Activated T-cell treated with anti-CD3 and anti-CD28 coated beads, Interleukin-2, amount 50 U/mL, for 4 hours (primary cell): ENCODE measurements around the gene PDP2. TPM values are rescaled to one million over a fixed set of nuclear protein-coding genes. Genes with fewer than 3 reads are reported as not detected.
"Not testable (repeated sequence)": the region's sequence is repeated elsewhere in the genome, so short reads cannot be mapped to it uniquely, and the experiment has no call there.

Experiments used
- ATAC-seq, 2 donors: fragments of 200-7000 bp; cut with Tn5 transposase; one replicate each; pipeline ENCODE4 v1.10.0; 2021
- DNase-seq: peaks from one replicate; pipeline ENCODE4 v3.0.0-alpha.2; 2020
- H3K27me3 Mint-ChIP-seq: one replicate; pipeline ENCODE4 v1.8.0; 2021; ENCODE audit warnings: low read depth, mixed read lengths
- H3K36me3 Mint-ChIP-seq: one replicate; pipeline ENCODE4 v1.8.0; 2022; ENCODE audit warnings: mixed read lengths; ENCODE audit not compliant: insufficient read depth
- H3K4me1 Mint-ChIP-seq: one replicate; pipeline ENCODE4 v1.8.0; 2021; ENCODE audit warnings: low read depth, mixed read lengths
- H3K4me3 Mint-ChIP-seq: one replicate; pipeline ENCODE4 v1.8.0; 2021; ENCODE audit warnings: mild to moderate bottlenecking, moderate library complexity, mixed read lengths
- H3K9me3 Mint-ChIP-seq: one replicate; pipeline ENCODE4 v1.8.0; 2021; ENCODE audit warnings: mixed read lengths
- total RNA-seq, 3 donors: library from RNA; stranded (reverse); gene quantifications; one replicate each; pipeline ENCODE4 v1.2.1, GENCODE V29; 2021

The PDP2 gene
- total RNA-seq, 3 donors from 2014 or later: 27.4 to 31.1 (median 28.4) TPM

- no peaks in the 10 kb centered on the region for H3K9me3 Mint-ChIP-seq
- peaks cover 21% of the 10 kb centered on the region for H3K4me1 Mint-ChIP-seq
- H3K36me3 Mint-ChIP-seq: peaks cover 25% of the 10 kb centered on the region
- DNase-seq (no peak), ATAC-seq (no peak)
- H3K4me3 Mint-ChIP-seq: no peak overlapping the region
- no peaks in the 10 kb centered on the region for H3K27me3 Mint-ChIP-seq
Measured at GRCh38 chr16:66886914-66887313, 6.6 kb downstream of the PDP2 start.

DNA sequence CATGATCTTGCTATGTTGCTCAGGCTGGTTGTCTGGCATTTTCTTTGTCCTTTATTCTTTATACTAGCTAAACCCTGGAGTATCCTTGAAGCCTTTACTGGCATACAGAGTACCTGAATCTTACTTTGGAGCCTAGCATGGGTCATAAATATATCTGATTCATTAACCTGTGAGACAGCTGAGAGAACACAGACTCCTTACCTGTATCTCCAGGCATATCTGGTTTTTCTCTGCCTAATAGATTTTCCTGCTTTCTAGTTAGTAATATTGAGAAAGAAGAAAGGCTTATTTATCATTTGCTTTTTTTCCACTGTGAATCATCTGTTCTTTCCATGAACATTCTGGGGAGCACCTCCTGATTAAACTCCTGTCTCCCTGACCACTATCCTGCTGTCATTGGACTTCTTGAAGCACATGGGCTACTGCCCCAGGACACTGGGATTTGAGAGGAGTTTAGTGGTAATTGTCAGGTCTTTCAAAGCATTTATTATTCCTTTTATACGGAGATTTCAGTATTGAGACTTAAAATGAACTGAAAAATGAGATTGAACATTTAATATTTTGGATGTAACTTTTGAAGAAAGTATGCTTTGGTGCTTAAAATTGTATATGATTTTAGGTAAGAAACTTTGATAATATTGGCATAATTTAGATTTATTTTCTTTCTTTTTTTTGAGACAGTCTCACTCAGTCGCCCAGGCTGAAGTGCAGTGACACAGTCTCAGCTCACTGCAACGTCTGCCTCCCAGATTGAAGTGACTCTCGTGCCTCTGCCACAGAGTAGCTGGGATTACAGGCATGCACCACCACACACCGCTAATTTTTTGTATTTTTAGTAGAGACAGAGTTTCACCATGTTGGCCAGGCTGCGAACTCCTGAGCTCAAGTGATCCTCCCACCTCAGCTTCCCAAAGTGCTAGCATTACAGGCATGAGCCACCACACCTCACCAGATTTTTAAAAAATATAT is 8.6 kb downstream of the PDP2 start:
- DNase-seq (no peak), ATAC-seq (no peak)
- Mint-ChIP-seq H3K9me3 (no peaks in the 10 kb centered on the region), H3K27me3 (no peaks in the 10 kb centered on the region), H3K4me3 (no peak overlapping the region), H3K4me1 (peaks cover 26% of the 10 kb centered on the region), H3K36me3 (peaks cover 25% of the 10 kb centered on the region)

DNA sequence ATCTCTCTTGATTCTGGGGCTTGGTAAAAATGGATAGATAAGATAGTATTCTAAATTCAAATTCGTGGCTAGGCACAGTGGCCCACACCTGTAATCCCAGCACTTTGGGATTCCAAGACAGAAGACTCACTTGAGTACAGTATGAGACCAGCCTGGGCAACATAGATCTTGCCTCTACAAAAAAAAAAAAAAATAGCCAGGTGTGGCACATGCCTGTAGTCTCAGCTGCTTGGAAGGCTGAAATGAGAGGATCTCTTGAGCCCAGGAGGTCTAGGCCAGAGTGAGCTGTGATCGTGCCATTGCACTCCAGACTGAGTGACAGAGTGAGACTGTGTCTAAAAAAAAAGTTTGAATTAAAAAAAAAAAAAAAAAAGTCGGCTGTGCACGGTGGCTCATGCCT is 9.3 kb downstream of the PDP2 start:
- Mint-ChIP-seq H3K36me3 (peaks cover 21% of the 10 kb centered on the region), H3K27me3 (no peaks in the 10 kb centered on the region), H3K4me1 (peaks cover 26% of the 10 kb centered on the region), H3K9me3 (no peaks in the 10 kb centered on the region), H3K4me3 (no peak overlapping the region)
- DNase-seq (no peak), ATAC-seq (no peak)

DNA sequence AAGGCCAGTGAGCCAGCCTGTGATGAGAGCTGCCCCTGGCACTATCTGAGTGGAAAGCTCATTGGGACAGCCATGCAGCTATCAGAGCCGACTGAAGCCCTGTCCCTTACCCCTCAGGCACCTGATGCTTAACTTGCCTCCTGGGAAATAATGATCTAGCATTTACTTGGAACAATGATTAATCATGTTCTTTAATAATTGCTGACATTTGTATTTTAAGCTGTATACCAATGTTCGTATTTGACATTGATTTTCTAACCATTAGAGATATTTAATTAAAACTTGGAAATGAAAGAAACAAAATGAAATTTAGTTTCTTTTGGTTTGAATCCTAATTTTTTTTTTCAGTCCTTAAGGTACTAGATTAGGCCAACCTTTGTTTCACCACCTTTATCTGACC is 10.5 kb downstream of the PDP2 start:
- H3K4me3 Mint-ChIP-seq: no peak overlapping the region
- no peaks in the 10 kb centered on the region for H3K27me3 Mint-ChIP-seq
- H3K36me3 Mint-ChIP-seq: peaks cover 14% of the 10 kb centered on the region
- peaks cover 25% of the 10 kb centered on the region for H3K4me1 Mint-ChIP-seq
- no peaks in the 10 kb centered on the region for H3K9me3 Mint-ChIP-seq
- no peak for DNase-seq
- ATAC-seq: no peak

DNA sequence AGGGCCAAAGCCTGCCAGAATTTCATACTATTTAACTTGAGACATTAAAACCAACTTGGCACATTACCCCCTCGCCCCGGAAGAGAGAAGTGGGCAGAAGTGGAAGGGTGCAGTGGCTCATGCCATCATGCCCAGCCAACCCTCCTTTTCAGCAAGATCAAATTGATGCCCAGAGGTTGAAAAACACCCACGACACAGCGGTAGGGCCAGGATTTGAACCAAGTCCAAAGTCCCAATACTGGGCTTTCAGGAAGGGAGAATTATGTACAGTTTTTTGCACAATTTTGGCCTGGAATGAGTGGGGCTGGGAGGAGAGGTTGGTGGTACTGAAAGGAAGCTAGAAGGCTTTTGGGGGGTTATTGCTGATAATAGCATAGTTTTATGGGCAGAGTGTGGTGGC is 11.0 kb downstream of the PDP2 start:
- peaks cover 14% of the 10 kb centered on the region for H3K36me3 Mint-ChIP-seq
- no peaks in the 10 kb centered on the region for H3K9me3 Mint-ChIP-seq
- H3K4me1 Mint-ChIP-seq: peaks cover 25% of the 10 kb centered on the region
- ATAC-seq (no peak), DNase-seq (no peak)
- no peak overlapping the region for H3K4me3 Mint-ChIP-seq
- H3K27me3 Mint-ChIP-seq: no peaks in the 10 kb centered on the region

- Mint-ChIP-seq H3K36me3 (peaks cover 11% of the 10 kb centered on the region), H3K27me3 (no peaks in the 10 kb centered on the region), H3K4me3 (no peak overlapping the region), H3K4me1 (peaks cover 22% of the 10 kb centered on the region), H3K9me3 (no peaks in the 10 kb centered on the region)
- no peak for ATAC-seq
- no peak for DNase-seq
Measured at GRCh38 chr16:66891797-66892196, 11.5 kb downstream of the PDP2 start.

DNA sequence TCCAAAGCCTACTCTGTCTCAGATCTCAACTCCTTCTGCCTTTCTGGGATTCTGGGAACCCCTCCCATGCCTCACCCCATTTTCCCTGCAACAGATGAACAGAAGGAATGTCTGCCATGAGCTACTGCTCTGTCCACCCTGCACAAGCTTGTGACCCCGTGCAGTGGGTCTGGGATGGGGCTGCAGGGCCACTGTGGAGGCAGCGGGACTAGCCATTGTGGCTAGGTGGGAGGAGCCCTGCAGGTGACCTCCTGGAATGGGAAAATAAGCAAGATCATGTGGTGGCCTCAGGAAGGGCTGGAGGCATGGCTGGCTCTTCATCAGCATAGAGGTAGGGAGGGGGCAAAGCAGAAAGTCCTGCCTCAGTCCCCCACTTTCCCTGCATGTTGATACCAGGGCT is 13.7 kb downstream of the PDP2 start:
- no peak overlapping the region for H3K4me3 Mint-ChIP-seq
- no peaks in the 10 kb centered on the region for H3K36me3 Mint-ChIP-seq
- ATAC-seq: no peak
- H3K9me3 Mint-ChIP-seq: no peaks in the 10 kb centered on the region
- no peaks in the 10 kb centered on the region for H3K27me3 Mint-ChIP-seq
- DNase-seq: no peak
- peaks cover 7% of the 10 kb centered on the region for H3K4me1 Mint-ChIP-seq

GRCh38 chr16:66894948-66895688 is 14.8 kb downstream of the PDP2 start:
- Mint-ChIP-seq H3K4me3 (no peak overlapping the region), H3K4me1 (peaks cover 7% of the 10 kb centered on the region), H3K36me3 (no peaks in the 10 kb centered on the region), H3K27me3 (no peaks in the 10 kb centered on the region), H3K9me3 (no peaks in the 10 kb centered on the region)
- ATAC-seq (peak; percentile 86), DNase-seq (peak; percentile 48)

DNA sequence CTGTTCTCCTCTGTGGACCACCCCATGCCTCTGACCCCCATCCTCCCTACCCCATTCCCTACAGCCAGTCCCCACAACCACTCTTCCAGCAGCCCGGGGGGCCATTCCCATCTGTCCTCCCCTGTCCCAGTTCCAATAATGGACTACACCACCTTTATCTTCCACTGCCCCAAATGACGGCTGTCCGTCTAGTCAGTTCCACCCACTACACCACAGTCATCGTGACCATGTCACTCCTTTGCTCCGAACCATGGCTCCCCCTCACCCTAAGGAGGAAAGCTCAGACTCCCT is 15.3 kb downstream of the PDP2 start:
- DNase-seq: no peak
- H3K36me3 Mint-ChIP-seq: no peaks in the 10 kb centered on the region

GRCh38 chr16:66895999-66896398 is 15.7 kb downstream of the PDP2 start:
- H3K36me3 Mint-ChIP-seq: no peaks in the 10 kb centered on the region
- no peaks in the 10 kb centered on the region for H3K9me3 Mint-ChIP-seq
- H3K4me1 Mint-ChIP-seq: peaks cover 7% of the 10 kb centered on the region
- no peak for DNase-seq
- H3K4me3 Mint-ChIP-seq: no peak overlapping the region
- no peak for ATAC-seq
- H3K27me3 Mint-ChIP-seq: no peaks in the 10 kb centered on the region

More for the DNA sequence above, 15.3 kb downstream of the PDP2 start:
- Mint-ChIP-seq H3K27me3 (no peaks in the 10 kb centered on the region), H3K4me3 (no peak overlapping the region), H3K9me3 (no peaks in the 10 kb centered on the region), H3K4me1 (peaks cover 7% of the 10 kb centered on the region)
- peak in 1 of 2 donors; percentile 21 for ATAC-seq

GRCh38 chr16:66896682-66897081 is 16.4 kb downstream of the PDP2 start:
- H3K4me3 Mint-ChIP-seq, H3K4me1 Mint-ChIP-seq, H3K36me3 Mint-ChIP-seq, DNase-seq, ATAC-seq, H3K27me3 Mint-ChIP-seq, H3K9me3 Mint-ChIP-seq: not testable (repeated sequence)

- H3K9me3 Mint-ChIP-seq: no peaks in the 10 kb centered on the region
- H3K36me3 Mint-ChIP-seq: no peaks in the 10 kb centered on the region
- no peaks in the 10 kb centered on the region for H3K27me3 Mint-ChIP-seq
- no peak for DNase-seq
- no peak for ATAC-seq
- peaks cover under 1% of the 10 kb centered on the region for H3K4me1 Mint-ChIP-seq
- H3K4me3 Mint-ChIP-seq: no peak overlapping the region
Measured at GRCh38 chr16:66898207-66898606, 17.9 kb downstream of the PDP2 start.

DNA sequence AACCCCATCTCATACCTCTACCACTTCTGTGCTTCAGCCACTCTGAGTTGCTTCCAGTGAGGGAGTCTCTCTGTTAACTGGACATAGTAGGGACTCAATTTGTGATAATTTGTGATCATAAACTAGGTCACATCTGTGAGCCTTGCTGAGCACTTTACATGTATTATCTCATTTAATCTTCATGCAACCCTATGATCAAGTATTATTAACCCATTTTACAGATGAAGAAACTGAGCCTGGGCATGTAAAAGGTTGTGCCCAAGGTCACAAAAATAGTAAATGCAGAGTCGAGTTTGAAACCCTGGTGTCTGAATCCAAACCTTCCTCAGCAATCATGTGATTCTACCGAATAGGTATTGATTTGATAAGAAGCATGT is 18.6 kb downstream of the PDP2 start:
- Mint-ChIP-seq H3K9me3 (no peaks in the 10 kb centered on the region), H3K36me3 (no peaks in the 10 kb centered on the region), H3K27me3 (no peaks in the 10 kb centered on the region), H3K4me3 (no peak overlapping the region), H3K4me1 (no peaks in the 10 kb centered on the region)
- no peak for DNase-seq
- no peak for ATAC-seq

- H3K4me1 Mint-ChIP-seq: no peaks in the 10 kb centered on the region
- no peaks in the 10 kb centered on the region for H3K36me3 Mint-ChIP-seq
- ATAC-seq: no peak
- no peak overlapping the region for H3K4me3 Mint-ChIP-seq
- no peaks in the 10 kb centered on the region for H3K9me3 Mint-ChIP-seq
- DNase-seq: no peak
- no peaks in the 10 kb centered on the region for H3K27me3 Mint-ChIP-seq
Measured at GRCh38 chr16:66899310-66899944, 19.1 kb downstream of the PDP2 start.
